Measurements from ENCODE around the gene CDR2L.
"Not testable (repeated sequence)": the region's sequence is repeated elsewhere in the genome, so short reads cannot be mapped to it uniquely, and the experiment has no call there.

The CDR2L gene

DNA sequence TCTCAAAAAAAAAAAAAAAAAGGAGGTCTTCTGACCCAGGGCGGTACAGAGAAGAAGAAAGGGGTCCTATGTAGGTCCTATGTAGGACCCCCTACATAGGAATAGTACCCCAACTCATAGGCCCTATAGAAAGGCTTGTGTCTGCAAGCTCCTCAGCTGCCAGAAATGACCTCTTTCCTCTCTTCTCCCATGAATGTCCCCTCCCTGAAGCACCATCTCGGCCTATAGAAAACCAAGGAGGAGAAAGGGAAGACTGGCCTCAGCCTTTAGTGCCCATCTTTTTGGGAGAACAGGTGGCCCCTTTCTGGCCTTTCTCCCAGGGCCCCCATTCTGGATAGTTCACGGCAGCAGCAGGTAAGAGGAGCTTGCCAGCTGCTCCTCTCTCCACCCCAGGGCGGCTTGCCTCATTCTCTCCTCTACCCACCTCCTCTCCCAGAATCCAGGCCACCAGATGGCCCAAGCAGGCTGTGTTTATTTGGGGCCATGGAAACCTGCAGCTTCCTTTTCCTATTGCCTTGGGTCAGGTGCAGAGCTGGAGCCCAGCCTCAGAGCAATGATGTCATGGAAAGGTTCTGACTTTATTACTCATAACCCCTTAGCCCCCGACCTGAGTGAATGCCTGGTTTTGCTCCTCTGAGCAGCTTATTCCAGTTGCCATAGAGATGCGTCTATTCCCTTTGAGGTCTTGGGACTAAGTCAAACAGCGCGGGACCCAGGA, 23.4 kb downstream of the CDR2L start:
- Mint-ChIP-seq H3K4me1 (peaks cover 36% of the 10 kb centered on the region), H3K27me3 (no peaks in the 10 kb centered on the region), H3K9me3 (no peaks in the 10 kb centered on the region), H3K4me3 (peak overlapping the region; percentile 49), H3K27ac (no peak overlapping the region), H3K36me3 (peaks cover 3% of the 10 kb centered on the region)

DNA sequence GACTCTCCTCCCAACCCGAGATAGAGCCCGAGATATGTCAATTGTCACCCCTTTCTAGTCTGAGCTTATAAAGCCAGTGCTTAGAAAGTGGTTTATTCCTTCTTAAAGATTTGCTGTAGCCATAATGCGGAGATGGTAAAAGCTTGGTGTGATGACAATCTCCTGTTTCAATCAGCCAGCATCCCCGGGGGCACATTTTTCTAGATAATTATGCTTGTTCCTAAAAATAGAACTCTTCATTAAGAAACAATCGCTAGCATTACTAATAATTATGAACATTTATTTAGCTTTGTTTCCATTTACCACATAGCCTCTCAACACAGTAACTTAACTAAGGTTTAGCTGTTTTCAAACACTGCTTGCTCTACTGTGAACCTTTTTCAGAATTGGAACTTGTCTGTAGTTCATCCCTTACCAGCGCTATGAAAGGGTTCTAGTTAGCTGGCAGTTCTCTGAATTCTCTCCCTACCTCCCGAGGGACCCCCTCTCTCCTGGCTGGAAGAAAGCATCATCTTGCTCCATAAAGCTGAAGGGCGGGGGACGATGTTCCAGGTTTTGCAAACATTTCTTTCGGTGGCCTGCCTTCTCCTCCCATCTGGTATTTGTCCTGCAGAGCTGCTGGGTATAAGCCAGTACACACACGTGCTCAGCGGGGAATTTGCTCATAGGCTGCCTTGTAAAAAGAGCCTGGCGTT, 24.1 kb downstream of the CDR2L start:
- Mint-ChIP-seq H3K27me3 (no peaks in the 10 kb centered on the region), H3K9me3 (no peaks in the 10 kb centered on the region), H3K36me3 (peaks cover 3% of the 10 kb centered on the region), H3K27ac (peak overlapping the region; percentile 95), H3K4me3 (peak overlapping the region; percentile 79), H3K4me1 (peaks cover 36% of the 10 kb centered on the region)

DNA sequence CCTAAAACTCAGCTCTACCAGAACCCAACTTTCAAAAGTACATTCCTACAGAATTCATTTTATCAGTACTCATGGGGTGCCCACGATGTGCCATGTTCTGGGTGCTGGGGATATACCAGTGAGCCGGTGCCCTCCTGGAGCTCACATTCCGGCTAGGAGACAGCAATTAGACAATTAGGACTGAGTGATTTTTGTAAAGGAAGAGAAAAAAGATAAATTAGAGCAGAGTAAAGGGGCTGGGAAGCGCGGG, 24.6 kb downstream of the CDR2L start:
- peaks cover 4% of the 10 kb centered on the region for H3K36me3 Mint-ChIP-seq
- H3K4me3 Mint-ChIP-seq, result peak overlapping the region; percentile 79
- no peaks in the 10 kb centered on the region for H3K9me3 Mint-ChIP-seq
- H3K4me1 Mint-ChIP-seq, result peaks cover 36% of the 10 kb centered on the region
- no peaks in the 10 kb centered on the region for H3K27me3 Mint-ChIP-seq
- H3K27ac Mint-ChIP-seq, result peak overlapping the region; percentile 95

DNA sequence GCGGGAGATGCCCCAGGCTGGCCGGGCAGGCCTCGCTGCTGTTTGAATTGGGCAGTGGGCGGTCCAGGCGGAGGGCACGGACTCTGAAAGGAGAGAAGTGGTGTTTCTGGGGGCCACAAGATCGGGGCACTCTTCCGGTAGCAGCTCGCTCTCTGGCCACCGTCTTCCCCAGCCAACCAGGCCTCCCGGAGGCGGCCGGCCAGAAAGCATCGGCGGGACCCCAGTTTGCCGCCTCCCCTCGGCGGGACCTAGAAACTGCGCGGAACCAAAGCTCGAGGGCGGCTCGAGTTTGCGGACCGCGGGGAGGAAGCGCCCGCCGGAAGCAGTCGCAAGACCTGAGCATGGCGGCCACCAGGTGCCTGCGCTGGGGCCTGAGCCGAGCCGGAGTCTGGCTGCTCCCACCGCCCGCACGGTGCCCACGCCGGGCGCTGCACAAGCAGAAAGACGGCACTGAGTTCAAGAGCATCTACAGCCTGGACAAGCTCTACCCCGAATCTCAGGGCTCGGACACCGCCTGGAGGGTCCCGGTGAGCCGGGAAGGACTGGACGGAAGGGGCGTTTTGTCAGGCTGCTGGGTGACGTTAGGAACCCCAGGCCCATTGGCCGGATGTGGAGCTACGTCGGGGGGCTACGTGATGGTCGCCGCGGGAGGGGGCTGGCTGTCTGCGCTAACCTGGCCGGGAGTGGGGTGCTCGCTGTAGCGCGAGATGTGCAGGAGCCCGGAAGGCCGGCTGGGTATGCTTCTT, 25.1 kb downstream of the CDR2L start, which contains the start of gene MRPL58:
Gene MRPL58 (plus strand): TSS at position 325 of the 746 bp plus-strand sequence. CDS start 17 bp downstream, at position 342.
- Mint-ChIP-seq H3K27me3 (no peaks in the 10 kb centered on the region), H3K36me3 (peaks cover 4% of the 10 kb centered on the region), H3K4me3 (peak within 1 kb of the TSS; percentile 79), H3K4me1 (peaks cover 36% of the 10 kb centered on the region), H3K9me3 (no peaks in the 10 kb centered on the region), H3K27ac (peak within 1 kb of the TSS; percentile 95)

DNA sequence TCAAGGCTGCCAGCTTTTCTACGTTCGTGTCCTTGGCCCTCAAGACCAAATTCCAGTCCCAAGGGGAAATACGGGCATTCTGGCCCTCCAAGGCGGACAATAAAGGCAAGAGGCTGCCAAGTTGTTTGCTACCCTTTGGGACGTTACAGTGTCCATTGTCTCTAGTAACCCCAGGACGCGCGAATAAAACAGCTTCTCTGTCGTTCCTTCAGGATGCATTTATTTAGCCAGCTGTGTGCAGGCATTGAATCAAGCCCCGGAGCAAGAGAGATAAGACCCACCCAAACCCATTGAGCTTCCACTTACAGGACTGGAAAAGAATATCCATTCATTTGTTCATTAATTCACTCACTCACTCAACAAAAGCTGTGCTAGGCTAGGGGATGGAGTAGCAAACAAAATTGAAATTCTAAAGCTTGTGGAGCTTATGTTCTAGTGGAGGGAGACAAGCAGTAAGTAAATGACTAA, 25.7 kb downstream of the CDR2L start:
- Mint-ChIP-seq H3K4me1 (peaks cover 39% of the 10 kb centered on the region), H3K36me3 (peaks cover 4% of the 10 kb centered on the region), H3K27me3 (no peaks in the 10 kb centered on the region), H3K9me3 (no peaks in the 10 kb centered on the region), H3K4me3 (peak overlapping the region; percentile 79), H3K27ac (peak overlapping the region; percentile 95)

DNA sequence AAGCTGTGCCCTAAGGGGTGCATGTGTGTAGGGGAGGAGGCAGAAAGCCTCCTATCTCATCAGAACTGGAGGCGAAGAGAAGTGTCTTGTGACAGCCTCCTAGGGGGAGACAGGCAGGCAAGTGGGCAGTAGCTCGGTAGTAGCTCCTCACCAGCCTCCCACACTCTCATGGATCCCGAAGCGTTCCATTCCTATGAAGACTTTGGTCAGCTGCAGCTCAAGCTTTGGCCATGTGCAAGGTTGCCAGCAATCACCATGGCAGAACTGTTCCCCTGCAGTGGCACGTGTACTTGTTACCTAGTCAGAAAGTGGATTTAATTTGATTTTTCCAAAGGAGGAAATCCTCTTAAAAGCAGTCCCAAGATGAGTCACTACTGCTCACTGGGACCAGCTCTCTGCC, 31.7 kb downstream of the CDR2L start:
- Mint-ChIP-seq H3K4me3 (no peak overlapping the region), H3K9me3 (no peaks in the 10 kb centered on the region), H3K27me3 (no peaks in the 10 kb centered on the region), H3K27ac (no peak overlapping the region), H3K4me1 (peaks cover 19% of the 10 kb centered on the region), H3K36me3 (peaks cover 18% of the 10 kb centered on the region)

DNA sequence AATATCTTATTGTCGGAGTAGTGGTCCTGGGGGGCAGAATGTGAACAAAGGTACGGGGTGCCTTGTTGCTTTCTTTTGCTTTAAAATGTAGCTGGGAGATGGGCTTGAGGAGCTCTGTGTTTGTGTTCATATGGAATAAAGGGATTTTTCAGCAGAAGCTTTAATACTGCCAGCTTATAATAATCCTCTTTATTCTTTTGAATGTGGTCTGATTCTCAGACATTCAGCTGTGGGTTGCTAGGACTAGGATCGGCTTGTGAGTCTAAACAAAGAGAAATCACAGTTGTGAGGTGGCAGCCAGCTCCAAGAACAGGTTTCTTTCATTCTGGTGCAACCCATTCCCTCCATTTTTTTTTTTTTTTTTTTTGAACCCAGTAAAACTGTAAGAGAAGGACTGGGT, 32.3 kb downstream of the CDR2L start:
- no peaks in the 10 kb centered on the region for H3K27me3 Mint-ChIP-seq
- H3K27ac Mint-ChIP-seq, result no peak overlapping the region
- peaks cover 18% of the 10 kb centered on the region for H3K36me3 Mint-ChIP-seq
- H3K9me3 Mint-ChIP-seq, result no peaks in the 10 kb centered on the region
- peaks cover 20% of the 10 kb centered on the region for H3K4me1 Mint-ChIP-seq
- H3K4me3 Mint-ChIP-seq, result no peak overlapping the region

DNA sequence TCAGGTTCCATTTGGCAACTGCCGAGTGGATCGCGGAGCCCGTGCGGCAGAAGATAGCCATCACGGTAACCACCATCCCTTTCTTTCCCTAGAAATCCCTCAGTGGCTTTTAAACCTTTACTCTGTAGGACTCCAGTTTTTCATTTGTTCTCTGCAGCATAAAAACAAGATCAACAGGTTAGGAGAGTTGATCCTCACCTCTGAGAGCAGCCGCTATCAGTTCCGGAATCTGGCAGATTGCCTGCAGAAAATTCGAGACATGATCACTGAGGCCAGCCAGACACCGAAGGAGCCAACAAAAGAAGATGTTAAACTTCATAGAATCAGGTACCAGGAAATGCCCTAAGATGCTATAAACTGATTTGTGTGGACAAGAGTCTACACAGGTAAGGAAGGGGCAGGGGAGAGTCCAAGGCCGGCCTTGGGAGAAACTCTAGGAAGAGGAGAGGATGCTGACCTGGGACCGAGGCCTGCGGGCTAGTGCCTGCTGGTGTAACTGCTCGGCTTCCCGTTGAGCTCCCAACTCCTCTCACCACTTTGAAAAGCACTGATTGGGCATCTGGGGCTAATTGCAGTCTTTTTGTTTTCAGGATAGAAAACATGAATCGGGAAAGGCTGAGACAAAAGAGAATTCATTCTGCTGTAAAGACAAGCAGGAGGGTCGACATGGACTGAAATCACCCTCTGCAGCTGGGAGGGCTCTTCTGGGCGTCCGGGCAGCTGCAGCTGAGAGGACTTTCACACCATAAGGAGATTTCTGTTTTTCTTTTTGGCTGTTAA, 33.1 kb downstream of the CDR2L start:
- H3K4me1 Mint-ChIP-seq, result peaks cover 20% of the 10 kb centered on the region
- H3K27ac Mint-ChIP-seq, result no peak overlapping the region
- H3K27me3 Mint-ChIP-seq, result no peaks in the 10 kb centered on the region
- no peak overlapping the region for H3K4me3 Mint-ChIP-seq
- peaks cover 18% of the 10 kb centered on the region for H3K36me3 Mint-ChIP-seq
- no peaks in the 10 kb centered on the region for H3K9me3 Mint-ChIP-seq

DNA sequence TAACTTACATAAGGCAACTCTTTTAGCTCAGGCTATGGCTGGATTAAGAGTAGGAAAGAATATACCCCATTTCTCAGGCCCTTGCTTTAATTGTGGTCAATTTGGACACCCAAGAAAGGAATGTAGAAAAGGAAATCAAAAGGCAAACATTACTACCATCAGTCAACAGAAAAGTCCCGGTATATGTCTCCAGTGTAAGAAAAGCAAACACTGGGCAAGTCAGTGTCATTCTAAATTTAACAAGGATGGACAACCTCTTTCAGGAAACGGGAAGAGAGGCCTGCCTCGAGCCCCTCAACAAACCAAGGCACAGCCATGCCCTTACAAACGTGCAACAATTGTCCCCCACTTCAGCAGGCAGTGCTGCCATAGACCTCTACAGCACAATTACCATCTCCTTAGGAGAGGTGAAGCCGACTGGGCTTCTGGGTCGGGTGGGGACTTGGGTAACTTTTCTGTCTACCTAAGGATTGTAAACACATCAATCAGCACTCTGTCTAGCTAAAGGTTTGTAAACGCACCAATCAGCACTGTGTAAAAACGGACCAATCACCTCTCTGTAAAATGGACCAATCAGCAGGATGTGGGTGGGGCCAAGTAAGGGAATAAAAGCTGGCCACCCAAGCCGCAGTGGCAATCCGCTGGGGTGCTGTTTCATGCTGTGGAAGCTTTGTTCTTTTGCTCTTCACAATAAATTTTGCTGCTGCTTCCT, 37.4 kb downstream of the CDR2L start:
- Mint-ChIP-seq H3K27ac (no peak overlapping the region), H3K27me3 (no peaks in the 10 kb centered on the region), H3K36me3 (peaks cover 14% of the 10 kb centered on the region), H3K4me3 (no peak overlapping the region), H3K9me3 (no peaks in the 10 kb centered on the region), H3K4me1 (peaks cover 17% of the 10 kb centered on the region)

DNA sequence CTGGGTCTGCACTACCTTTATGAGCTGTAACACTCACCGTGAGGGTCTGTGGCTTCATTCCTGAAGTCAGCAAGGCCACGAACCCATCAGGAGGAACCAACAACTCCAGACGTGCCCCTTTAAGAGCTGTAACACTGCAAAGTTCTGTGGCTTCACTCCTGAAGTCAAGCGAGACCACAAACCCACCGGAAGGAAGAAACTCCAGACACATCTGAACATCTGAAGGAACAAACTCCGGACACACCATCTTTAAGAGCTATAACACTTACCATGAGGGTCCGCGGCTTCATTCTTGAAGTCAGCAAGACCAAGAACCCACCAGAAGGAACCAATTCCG, 37.9 kb downstream of the CDR2L start:
- H3K27ac Mint-ChIP-seq, H3K9me3 Mint-ChIP-seq, H3K27me3 Mint-ChIP-seq, H3K4me3 Mint-ChIP-seq: not testable (repeated sequence)
- Mint-ChIP-seq H3K4me1 (peaks cover 17% of the 10 kb centered on the region), H3K36me3 (peaks cover 13% of the 10 kb centered on the region)

DNA sequence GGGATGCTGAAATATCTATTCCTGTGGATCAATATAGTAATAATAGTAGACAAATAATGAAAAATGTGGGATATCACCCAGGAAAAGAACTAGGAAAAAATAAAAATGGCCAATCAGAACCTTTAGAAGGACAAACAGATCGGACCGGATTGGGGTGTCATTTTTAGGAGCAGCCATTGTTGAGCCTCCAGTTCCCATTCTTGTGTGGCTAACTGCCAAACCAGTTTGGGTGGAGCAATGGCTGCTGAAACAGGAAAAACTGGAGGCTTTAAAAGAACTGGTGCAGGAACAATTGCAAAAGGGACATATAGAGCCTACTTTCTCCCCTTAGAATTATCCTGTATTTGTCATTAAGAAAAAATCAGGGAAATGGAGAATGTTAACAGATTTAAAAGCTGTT, 39.2 kb downstream of the CDR2L start:
- H3K27ac Mint-ChIP-seq, H3K9me3 Mint-ChIP-seq, H3K4me3 Mint-ChIP-seq, H3K27me3 Mint-ChIP-seq: not testable (repeated sequence)
- Mint-ChIP-seq H3K4me1 (peaks cover 22% of the 10 kb centered on the region), H3K36me3 (peaks cover 11% of the 10 kb centered on the region)

DNA sequence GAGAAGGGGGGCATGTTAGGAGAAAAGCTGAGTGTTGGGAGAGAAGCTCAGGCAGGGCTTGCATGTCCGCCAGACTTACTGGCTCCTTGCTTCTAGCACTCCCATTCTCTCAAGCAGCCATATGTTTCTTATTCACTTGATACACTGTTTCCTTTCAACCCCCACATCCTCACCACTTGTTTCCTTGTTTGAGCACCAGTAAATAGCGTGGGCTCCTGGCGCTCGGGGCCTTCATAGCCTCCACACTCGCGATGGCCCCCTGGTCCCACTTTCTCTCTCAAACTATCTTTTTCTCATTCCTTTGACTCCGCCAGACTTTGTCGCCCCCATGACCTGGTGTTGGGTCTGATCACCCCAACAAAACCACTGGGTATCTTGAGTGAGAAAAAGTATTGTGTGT, 42.7 kb downstream of the CDR2L start:
- peaks cover 2% of the 10 kb centered on the region for H3K36me3 Mint-ChIP-seq
- no peaks in the 10 kb centered on the region for H3K9me3 Mint-ChIP-seq
- no peak overlapping the region for H3K27ac Mint-ChIP-seq
- H3K4me1 Mint-ChIP-seq, result peaks cover 38% of the 10 kb centered on the region
- peaks cover 2% of the 10 kb centered on the region for H3K27me3 Mint-ChIP-seq
- H3K4me3 Mint-ChIP-seq, result no peak overlapping the region

DNA sequence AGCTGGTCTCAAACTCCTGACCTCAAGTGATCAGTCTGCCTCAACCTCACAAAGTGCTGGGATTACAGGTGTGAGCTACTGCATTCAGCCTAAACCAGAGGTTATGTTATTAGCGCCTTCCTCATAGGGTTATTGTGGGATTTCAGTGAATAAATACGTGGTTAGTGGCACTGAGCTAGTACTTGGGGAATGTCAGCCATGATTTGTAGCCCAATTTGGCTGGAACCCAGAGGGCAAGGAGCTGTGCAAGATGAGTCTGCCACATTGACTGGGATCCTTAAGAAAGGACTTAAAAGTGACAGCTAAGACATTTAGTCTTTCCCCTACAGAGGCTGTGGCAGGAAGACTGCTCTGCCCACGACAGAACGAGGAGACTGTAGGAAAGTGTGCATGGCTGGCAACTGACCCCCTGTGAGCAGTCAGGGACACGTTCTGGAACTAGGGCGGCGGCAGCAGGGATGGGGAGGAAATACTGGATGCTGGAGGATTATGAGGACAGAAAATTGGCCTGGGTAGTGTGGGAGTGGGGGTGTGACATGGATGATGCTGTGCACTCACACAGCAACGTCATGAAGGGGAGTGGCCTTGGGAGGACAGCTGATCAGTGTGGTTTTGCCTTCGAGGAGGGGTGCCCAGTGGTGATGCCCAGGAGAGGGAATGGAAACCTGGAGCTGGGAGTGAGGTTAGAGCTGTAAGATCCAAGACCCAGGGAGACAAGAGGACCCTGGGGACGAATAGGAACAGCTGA, 44.7 kb downstream of the CDR2L start:
- Mint-ChIP-seq H3K4me1 (peaks cover 47% of the 10 kb centered on the region), H3K27ac (peak overlapping the region; percentile 38), H3K36me3 (no peaks in the 10 kb centered on the region), H3K4me3 (peak overlapping the region; percentile 72), H3K9me3 (no peaks in the 10 kb centered on the region), H3K27me3 (peaks cover 2% of the 10 kb centered on the region)

DNA sequence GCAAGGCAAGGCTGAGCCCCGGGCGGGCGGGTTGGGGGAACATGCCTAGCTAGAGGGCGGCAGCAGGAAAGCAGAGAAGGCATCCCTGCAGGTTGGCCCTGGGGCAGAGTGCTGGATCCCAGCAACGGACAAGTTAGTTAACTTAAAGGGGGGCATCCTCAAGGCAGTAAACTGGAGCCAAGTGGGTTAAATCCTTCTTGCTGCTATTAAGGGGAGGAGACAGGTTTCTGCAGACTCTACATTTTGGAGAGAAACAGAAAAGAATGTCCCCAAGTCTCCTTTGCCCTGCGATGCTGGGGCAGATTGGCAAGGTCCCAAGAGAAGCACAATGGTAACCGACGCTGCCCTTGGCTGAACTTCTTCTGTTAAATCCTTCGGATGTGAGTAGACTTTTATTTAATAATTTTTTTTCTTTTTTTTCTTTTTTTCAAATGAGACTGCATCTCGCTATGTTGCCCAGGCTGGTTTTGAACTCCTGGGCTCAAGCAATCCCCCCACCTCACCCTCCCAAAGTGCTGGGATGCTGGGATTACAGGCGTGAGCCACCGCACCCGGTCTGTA, 45.4 kb downstream of the CDR2L start:
- Mint-ChIP-seq H3K36me3 (no peaks in the 10 kb centered on the region), H3K4me3 (peak overlapping the region; percentile 72), H3K4me1 (peaks cover 53% of the 10 kb centered on the region), H3K27me3 (peaks cover 2% of the 10 kb centered on the region), H3K9me3 (no peaks in the 10 kb centered on the region), H3K27ac (no peak overlapping the region)
